HG03066 (cell line): Measurements from ENCODE around the gene NRAS.
"Not testable (repeated sequence)": the region's sequence is repeated elsewhere in the genome, so short reads cannot be mapped to it uniquely, and the experiment has no call there.

ENCODE experiments used
- ATAC-seq: cut with Tn5 transposase; IDR thresholded peaks from one replicate; pipeline ENCODE4 v1.9.1; 2021; ENCODE audit warnings: low read depth; ENCODE audit not compliant: unreplicated experiment

The NRAS gene

DNA sequence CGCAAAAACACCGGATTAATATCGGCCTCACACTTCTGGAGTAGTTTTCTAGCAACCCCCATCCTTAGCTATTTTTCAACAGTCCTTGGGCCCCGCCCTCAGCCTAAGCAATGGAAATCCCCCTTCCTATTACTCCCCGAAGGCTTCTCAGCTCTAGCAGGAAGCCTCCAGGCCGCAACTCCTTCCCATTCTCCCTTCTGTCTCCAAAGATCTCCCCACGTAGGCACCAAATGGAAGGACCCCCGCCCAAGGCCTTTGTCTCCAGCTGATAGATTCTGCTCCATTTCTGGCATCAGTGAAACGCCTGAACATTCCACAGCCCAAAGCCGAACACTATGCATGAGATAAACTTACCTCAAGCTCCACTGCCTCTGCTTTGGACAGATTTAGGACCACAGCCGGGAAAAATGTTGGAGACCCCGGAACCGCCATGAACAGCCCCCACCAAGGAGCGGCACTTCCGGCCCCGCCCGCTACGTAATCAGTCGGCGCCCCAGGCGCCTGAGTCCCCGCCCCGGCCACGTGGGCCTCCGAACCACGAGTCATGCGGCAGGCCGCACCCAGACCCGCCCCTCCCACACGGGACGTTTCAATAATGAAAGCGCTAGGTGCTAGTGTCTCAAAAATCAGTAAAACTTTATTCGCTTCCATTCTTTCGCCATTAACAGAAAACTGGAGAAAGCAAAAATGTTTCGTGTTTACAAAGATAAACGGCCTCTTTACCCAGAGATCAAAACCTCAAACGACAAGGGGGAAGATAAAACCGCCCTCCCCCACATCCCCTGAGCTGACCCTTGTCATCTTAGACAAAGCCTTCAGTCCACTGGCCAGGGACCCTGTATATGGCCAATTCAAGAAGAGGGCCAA lies at the start of gene NRAS:
TSS of gene NRAS (minus strand) at position 468 of the 867 bp plus-strand sequence. CDS start 611 bp downstream, outside the sequence.
- peak; percentile 95 for ATAC-seq

DNA sequence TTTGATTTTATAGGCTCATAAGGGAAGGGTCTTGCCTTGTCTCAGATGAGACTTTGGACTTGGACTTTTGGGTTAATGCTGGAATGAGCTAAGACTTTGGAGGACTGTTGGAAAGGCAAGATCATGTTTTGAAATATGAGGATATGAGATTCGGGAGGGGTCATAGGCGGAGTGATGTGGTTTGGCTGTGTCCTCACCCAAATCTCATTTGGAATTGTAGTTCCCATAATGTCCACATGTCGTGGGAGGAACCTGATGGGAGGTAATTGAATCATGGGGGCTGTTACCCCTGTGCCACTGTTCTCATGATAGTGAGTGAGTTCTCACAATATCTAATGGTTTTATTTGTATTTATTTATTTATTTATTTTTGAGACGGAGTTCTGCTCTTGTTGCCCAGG lies 48.1 kb upstream of the NRAS start:
- no peak for ATAC-seq

DNA sequence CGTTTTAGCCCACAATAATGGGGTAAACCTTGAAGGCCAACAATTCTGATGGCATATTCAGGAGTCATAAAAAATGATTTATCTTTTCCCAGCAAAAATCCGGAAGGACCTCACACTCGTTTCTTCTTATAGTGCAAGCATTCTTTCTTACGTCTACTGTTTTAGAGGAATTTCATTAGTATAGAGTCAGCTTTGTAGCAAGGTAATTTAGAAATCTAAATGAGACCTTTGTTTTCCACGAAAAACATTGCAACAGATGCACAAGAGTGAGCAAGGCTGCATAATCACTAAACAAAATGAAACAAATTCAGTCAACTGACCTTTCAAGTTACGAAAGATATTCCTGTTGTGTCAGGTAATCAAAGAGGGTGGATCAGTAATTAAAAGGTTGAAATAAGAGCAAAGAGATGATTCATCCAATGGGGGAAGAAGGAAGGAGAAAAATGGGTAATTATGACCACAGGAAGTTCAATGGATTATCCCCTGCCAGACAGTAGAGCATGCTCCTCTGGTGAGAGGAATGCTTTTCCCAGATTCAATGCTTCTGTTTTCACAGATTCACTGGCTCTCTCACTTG lies 41.8 kb upstream of the NRAS start:
- no peak for ATAC-seq

DNA sequence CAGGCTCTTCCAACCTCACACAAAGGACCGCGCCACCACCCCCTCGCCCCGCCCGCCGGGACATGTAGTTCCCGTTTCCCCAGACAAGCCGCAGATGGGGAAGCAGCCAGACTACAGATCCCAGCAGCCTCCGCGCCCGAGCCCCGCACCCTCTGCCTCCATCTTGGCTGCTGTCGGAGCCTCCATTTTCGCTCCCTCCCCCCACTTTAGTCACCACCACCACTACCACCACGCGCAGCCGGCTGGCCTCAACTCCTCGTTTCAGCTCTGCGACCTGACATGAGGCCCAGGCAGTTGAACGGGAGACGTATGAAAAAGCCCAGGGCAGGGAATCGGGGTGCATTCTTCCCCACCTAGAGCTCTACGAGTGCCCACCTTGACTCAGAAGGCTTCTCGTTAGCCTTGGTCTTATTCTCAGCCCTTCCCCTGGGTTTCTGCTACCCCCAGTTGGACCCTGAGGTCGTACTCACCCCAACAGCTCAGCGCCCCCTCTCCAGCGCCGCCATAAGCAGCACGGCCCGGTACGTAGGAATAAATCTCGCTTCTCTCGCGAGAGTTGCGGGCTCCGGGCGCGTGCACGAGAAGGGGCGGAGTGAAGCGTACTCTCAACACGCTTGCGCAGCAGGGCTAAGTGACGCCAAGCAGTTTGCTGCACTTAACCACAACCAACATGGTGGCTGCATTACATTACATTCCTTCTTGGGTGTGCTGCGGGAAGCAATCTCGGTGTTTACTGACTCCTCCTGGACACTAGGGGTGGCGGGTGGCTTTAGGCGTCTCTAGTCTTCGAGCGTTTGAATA lies 41.1 kb upstream of the NRAS start, which contains the start of gene CSDE1:
TSS of gene CSDE1 (minus strand) at position 530 of the 801 bp plus-strand sequence. CDS start 18,094 bp downstream, outside the sequence.
- peak; percentile 86 for ATAC-seq

DNA sequence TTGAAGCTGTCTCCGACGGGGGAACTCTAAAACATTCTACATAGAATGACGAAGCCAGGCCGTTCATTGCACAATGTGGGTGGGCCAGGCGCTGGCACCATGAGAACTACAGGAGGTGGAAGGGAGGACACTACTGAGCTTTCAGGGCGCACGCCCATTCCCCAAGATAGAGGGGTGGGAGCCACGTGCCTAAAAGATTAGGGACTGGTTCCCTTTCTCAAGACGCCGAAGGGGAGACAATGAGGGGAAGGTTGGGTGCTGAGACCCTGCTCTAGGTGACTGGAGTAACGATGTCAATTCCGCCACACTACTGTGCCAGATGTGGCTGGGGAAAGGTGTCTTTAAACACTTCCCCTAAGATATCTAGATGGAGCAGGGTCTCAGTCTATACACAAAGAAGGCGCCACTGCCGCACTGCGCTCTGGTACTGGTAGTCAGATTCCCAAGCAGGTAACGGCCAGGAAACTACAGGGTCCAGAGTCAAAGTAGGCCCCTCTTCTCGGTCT lies 40.4 kb upstream of the NRAS start:
- ATAC-seq = no peak

DNA sequence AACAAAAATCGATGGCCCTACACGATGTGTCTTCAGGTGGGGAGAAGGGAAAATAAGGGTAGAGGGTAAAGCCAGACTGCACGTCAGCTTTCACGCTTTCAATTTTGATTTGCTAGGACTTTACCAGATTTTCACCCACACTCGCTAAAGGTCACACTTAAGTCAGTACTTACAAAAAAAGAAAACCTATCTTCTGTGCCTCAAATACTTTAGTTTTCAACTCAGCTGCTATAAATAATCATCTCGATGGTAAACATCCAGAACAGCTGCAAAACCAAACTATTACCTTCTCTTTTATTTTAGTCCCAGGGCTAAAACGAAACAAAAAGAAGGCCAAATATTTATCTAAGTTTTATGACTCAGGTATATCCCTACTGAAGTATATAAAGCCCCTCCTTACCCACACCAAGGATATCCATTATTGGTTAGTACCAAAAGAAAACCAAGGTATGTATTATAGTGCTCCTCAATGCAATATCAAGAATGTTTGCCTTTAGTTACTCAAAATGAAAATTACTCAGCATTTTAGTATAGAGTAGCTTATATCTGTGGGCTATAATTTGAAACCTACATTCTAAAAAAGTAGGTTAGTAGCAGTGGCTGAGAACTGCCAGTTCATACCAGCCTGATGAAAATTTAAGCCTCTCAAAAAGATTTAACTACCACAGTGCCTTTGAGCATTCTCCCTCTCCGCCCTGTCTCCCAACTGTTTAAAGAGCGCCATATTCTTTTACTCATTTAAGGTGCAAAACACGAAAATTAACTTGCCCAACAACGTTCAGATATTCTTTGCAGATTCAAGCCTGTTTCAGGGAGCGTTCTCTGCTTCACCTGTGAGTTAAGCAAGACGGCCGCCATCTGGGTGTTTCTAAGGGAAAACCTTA lies 39.7 kb upstream of the NRAS start:
- peak; percentile 30 for ATAC-seq

DNA sequence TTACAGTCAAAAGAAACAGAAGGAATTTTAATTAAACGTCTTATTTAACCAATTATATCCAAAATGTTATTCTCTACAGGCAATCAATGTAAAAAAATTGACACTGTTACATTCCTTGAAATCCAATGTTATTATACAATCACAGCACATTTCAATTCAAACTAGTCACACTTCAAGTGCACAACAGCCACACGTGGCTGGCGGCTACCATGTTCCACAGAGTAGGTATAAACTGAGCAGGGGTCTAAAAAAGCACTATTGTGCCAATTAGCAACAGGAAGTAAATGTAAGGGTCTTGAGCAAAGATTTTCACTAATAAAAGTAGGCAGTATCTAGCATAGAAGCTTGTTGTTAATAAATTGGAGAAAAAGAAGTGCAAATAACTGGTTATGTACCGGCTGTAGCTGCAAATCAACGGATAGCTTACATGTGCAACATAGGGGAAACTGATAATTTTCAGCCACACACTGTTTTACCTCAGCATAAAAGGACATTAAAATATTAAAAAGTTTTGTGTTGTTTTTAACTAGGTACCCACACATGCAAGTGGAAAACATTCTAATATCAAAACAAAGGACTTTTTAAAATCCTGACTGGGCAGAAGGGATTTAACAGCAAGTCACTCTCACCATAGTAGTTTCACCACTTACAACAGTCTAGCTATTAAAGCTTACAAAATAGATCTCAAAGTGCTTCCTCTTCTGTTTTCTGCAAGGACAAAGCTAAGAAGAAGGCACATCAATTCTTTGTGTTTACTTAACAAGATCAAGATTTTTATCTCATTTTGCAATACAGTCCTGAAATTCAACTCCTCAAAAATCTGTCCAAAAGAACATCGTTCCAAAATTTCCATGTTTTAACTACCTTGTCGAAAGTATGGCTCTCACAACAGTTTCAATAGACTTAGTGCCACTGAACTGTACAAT lies 38.7 kb upstream of the NRAS start:
- no peak for ATAC-seq

DNA sequence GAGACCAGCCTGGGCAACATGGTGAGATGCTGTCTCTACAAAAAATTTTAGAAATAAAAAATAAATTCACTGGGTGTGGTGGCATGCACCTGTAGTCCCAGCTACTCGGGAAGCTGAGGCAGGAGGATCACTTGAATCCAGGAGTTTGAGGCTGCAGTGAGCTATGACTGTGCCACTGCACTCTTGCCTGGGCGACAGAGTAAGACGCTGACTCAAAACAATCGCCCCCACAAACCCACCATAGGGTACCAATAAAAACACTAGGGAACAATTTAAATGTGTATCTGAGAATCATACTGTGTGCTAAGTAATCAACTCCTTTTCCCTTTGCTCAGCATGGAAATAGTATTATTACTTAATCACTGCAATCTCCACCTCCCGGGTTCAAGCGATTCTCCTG lies 37.1 kb upstream of the NRAS start:
- ATAC-seq = not testable (repeated sequence)

DNA sequence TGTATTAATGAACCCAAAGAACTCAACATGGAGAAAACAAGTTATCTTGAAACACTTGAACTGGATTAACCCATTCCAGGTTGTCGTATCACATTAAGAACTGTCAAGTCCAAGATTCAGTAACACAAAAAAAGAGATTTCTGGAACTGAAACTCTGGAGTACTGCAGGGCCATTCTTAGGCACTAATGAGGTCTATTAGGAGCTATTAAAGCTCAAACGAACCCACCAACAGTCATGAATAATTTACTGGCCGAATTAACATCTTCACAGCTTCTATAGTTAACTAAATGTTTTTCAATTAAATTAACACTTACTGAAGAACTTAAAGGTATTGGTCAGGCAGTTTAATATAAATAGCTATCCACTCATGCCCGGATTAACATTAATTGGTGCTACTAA lies 36.6 kb upstream of the NRAS start:
- ATAC-seq = no peak

DNA sequence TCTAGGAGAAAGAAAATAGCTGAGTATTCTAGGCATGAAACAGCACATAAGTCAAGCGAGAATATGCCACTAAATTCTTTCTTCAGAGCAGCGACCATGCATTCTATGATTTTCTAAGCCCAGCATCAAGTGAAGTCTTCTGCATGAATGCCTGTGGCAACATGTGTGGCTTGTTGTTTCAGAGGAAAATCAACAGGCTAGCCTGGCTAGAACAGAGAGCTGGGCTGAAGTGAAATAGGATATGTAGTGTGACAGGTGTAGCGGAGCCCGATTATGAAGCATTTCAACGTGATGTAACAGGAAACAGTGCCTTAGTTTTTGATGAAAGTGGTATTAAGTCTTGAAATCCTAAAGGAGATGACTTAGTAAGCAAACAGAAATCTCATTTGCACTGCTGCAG lies 34.2 kb upstream of the NRAS start:
- ATAC-seq = no peak

DNA sequence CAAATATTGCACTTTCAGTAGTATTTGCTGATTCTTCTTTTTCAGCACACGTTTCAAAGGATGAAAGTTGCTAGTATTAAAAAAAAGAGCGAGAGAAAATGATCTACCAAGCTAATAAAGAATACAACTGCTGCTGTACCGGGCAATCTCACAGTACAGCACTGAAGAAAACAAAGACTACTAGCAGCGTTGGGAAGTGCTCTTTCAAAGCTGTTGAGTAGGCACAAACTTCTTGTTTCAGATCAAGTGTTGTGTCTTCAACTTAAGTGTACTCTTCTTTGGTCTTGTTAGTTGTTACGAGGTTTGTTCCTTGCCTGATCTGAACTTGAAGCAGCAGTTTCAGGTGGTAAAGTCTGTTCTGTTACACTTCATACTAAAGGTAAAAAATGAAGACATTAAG lies 33.3 kb upstream of the NRAS start:
- no peak for ATAC-seq

DNA sequence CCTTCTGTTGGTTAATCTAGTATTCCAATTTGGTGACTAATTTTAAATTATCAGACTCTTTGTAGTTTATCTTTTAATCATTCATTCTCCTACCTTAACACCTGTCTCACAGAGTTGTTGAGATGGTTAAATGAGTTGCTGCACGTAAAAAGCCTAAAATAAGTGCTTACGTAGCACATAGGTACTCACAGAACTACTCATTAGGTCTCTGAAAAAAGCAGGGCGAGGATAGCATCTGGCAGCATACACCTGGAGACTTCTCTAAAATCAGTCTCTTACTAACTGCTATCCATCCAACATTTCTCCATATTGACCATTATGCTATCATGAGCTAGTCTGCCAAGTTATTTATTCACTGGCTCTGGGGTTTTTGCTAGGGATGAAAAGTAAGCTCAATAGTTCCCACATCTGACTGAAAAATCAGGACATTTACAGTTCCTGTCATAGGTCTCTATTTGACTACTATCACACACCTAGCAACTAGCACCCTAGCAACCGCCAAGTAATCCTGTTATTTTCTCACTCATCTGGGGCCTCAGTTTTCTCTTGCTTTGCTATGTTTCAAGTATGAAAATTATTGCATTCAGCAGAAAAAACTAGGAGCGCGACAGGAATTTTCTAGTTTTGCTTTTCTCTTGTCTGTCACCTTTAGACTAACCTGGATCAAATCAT lies 30.0 kb upstream of the NRAS start:
- ATAC-seq = no peak

DNA sequence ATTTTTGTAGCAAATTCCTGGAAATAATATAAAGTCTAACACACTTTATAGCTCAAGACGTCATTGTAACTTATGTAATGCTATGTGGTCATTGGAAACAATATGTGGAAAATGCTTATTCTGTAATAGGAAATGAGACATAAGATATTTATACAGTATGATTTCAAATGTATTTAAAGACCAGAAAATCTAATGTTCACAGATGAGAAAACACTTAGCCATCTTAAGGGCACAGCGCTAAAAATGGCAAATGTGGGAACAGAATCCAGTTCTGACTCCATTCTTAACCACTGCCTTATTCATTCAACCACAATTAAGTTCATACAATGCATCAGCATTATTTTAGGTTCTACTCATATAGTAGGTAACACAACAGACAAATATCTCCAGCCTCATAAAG lies 28.7 kb upstream of the NRAS start:
- no peak for ATAC-seq

DNA sequence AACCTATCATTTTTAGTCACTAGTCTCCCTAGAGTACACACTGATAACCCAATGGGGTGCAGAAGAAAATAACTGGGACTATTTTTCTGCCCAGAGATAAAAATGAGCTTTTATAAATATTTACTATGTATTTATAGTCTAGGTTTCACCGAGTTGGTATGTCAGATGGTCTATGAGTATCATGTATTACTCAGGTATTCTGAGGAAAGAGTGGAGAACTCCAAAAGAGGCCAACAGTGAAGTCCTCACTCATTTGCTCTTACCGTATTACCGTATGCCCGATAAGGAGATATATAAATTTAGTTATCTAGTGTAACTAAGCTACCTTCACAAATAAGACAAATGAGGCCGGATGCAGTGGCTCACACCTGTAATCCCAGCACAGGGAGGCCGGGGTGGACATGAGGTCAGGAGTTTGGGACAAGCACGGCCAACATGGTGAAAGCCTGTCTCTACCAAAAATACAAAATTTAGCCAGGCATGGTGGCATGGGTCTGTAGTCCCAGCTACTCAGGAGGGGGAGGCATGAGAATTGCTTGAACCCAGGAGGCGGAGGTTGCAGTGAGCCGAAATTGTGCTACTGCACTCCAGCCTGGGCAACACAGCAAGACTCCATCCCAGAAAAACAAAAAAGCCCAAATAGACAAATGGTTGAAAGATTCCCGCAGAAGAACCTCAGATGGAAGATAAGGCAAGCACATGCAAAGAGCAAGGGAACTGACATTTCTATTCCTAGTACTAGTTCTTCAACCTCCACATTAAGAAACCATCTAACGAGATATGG lies 25.6 kb upstream of the NRAS start:
- no peak for ATAC-seq

DNA sequence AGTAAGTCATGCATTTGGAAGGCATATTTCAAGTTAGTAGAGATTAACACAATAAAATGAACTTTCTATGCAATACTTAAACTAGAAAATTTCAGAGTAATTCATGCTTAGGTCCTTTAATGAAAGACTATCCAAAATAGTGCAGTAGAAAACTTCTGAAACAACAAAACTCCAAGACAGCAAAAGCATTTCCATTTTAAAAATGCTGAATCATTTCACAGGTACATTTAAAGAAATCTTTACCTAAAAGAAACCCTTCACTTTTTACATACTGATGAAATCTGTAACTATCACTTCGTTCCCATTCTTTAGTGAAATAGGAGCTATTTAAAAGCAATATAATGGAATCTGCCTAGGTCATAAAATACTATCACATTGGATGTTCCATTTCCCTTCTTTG lies 23.8 kb upstream of the NRAS start:
- no peak for ATAC-seq

DNA sequence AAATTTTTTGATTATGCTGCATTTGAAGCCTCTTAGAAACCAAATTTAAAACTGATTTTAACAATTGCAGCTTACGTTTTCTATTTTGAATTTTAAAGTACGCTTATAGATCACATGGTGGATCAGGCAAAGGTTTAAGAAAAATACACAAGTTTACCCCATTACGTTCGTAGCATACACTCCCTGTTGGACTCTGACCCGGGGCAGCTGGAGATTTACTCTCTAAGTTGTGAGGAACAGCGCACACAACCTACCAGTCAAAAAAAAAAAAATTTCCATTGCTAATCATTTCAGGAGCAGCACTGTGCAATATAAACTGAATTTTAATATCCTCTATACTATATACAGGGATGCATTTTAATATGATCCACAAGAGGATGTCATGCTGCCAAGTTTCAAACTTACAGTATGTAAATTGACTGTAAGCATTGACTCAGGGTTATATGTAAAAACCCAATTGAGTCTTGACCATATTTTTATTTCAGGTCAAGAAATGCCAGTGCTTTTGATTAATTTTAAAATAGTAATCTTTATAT lies 20.8 kb upstream of the NRAS start:
- ATAC-seq = no peak

DNA sequence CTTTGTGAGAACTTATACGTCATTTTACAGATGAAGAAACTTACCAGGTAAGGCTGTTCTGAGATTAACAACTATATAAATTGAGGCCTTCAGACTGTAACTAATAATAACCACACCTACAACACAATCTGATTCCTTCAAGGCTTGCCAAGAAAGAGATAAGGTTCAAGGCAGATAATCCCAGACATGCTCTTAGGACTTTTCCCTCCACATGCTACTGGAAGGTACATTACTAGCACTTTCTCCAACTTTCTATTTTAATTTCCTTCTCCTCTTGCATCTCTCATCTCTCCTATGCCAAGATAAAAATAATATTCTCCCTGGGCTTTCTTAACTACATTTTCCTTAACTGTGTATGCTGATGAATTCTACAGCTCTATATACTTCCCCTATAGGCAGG lies 18.9 kb upstream of the NRAS start:
- no peak for ATAC-seq
